Fibroblast of pulmonary artery (primary cell): Measurements from ENCODE around the gene STEAP2.

Experiments
- DNase-seq: peaks from one replicate; pipeline ENCODE4 v3.0.0-alpha.2; 2010; ENCODE audit warnings: low read depth
- H3K4me3 ChIP-seq: replicated peaks from 2 replicates; pipeline ENCODE4 v1.5.1; 2011; ENCODE audit warnings: low read depth, mild to moderate bottlenecking, control low read depth, low read length, moderate library complexity
- CTCF ChIP-seq: IDR thresholded peaks from 2 replicates; pipeline ENCODE4 v1.5.1; 2011; ENCODE audit warnings: mild to moderate bottlenecking, control low read depth, low read length, inconsistent platforms; ENCODE audit errors: missing control alignments

Gene STEAP2

GRCh38 chr7:90239050-90239449 is 27.5 kb downstream of the STEAP2 start:
- H3K4me3 ChIP-seq: no peak overlapping the region
- DNase-seq: no peak
- no peak for TF ChIP-seq CTCF

- no peak for TF ChIP-seq CTCF
- no peak for DNase-seq
- no peak overlapping the region for H3K4me3 ChIP-seq
Observed at GRCh38 chr7:90239625-90240228, 28.2 kb downstream of the STEAP2 start.

- TF ChIP-seq CTCF: no peak
- H3K4me3 ChIP-seq: no peak overlapping the region
- no peak for DNase-seq
Observed at GRCh38 chr7:90242369-90243168, 31.0 kb downstream of the STEAP2 start.

- no peak for DNase-seq
- no peak overlapping the region for H3K4me3 ChIP-seq
- no peak for TF ChIP-seq CTCF
Observed at GRCh38 chr7:90243556-90243955, 32.0 kb downstream of the STEAP2 start.

- peak overlapping the region; percentile 85 for H3K4me3 ChIP-seq
- DNase-seq: no peak
- TF ChIP-seq CTCF: no peak
Observed at GRCh38 chr7:90244565-90244908, 33.0 kb downstream of the STEAP2 start.

GRCh38 chr7:90244909-90245851 is 33.6 kb downstream of the STEAP2 start, which contains the start of gene CFAP69:
CFAP69 (plus strand) TSS chr7:90245174; CDS start chr7:90245425, 251 bp downstream.
- peak within 1 kb of the TSS; percentile 85 for H3K4me3 ChIP-seq
- DNase-seq: peak; percentile 90
- peak; percentile 50 for TF ChIP-seq CTCF
